ENCODE measurements around the gene LRIG3.
"Not testable (repeated sequence)": the region's sequence is repeated elsewhere in the genome, so short reads cannot be mapped to it uniquely, and the experiment has no call there.

LRIG3 gene

GRCh38 chr12:58860056-58860787 lies 60.1 kb downstream of the LRIG3 start:
- no peak for DNase-seq (ENCODE audit: low read depth)

DNA sequence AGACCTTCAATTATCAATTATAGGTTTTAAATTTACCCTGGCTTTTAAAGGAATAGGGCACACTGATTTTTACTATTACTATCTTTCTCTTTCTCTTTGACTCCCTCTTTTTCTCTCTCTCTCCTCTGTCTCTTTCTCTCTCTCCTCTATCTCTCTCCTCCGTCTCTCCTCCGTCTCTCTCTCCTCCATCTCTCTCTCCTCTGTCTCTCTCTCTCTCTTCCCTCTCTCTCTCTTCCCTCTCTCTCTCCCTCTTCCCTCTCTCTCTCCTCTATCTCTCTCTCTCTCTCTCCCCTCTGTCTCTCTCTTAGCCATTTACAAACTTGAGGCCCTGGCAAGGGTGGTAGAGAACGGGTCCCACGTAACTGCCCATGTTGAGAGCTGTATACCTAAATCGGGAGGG lies 62.3 kb downstream of the LRIG3 start:
- DNase-seq (ENCODE audit: low read depth): no peak

GRCh38 chr12:58857206-58857605 lies 63.1 kb downstream of the LRIG3 start:
- DNase-seq (ENCODE audit: low read depth): not testable (repeated sequence)

GRCh38 chr12:58855630-58856029 lies 64.7 kb downstream of the LRIG3 start:
- DNase-seq (ENCODE audit: low read depth): not testable (repeated sequence)

GRCh38 chr12:58850826-58851225 lies 69.5 kb downstream of the LRIG3 start:
- no peak for DNase-seq (ENCODE audit: low read depth)

- DNase-seq (ENCODE audit: low read depth): no peak
Observed at GRCh38 chr12:58847901-58848600, 72.3 kb downstream of the LRIG3 start.

DNA sequence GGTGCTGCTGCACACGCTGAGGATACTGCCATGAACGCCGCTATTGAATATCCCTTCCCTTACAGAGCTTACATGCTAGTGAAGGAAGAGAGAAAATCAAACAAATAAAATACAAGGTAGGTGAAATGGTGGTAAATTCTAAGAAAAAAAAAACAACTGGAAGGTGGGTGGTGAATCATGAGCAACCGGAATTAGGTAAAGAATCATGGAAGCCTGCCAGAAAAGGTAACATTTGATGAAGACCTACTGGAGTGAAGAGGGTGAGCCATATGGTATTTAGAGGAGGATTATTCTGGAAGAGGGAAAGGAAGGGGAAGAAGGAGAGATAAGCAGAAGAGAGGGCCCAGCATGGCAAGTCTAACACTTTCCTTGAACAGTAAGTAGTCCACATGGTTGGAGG lies 76.1 kb downstream of the LRIG3 start:
- no peak for DNase-seq (ENCODE audit: low read depth)

DNA sequence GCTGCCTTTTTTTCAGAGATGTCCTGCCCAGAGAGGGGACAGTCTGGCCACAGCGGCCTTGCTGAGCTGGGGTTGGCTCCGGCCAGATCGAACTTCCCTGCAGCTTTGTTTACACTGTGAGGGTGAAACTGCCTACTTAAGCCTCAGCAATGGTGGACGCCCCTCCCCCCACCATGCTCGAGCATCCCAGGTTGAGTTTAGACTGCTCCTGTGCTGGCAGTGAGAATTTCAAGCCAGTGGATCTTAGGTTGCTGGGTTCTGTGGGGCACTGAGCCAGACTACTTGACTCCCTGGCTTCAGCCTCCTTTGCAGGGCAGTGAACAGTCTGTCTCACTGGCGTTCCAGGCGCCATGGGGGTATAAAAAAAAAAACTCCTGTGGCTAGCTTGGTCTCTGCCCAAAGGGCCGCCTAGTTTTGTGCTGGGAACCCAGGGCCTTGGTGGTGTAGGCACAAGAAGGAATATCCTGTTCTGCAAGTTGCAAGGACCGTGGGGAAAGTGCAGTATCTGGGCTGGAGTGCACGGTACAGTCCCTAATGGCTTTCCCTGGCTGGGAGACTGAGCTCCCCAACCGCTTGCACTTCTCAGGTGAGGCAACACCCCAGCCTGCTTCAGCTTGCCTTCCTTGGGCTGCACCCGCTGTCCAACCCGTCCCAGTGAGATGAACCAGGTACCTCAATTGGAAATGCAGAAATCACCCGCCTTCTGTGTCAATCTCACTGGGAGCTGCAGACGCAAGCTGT lies 79.1 kb downstream of the LRIG3 start:
- DNase-seq (ENCODE audit: low read depth): no peak

GRCh38 chr12:58833853-58834252 lies 86.5 kb downstream of the LRIG3 start:
- no peak for DNase-seq (ENCODE audit: low read depth)

DNA sequence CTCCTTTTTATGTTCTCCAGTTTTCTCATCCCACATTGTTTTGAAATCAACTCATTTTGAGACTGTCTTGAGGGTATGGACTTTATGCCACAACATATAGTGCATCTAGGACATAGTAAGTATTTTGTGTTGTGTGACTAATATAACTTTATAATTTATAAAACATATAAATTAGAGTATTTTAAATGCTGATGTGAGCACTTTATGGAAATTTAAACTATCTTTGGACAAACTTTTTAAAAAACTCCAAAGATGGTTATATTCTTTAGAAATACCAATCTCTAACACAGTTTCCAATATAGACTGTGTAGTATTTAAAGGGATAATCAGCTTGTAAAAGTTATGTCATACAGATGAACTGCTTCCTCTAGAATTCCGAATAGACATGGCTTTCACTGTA lies 87.4 kb downstream of the LRIG3 start:
- DNase-seq (ENCODE audit: low read depth): no peak
